ENCODE data around the gene OLIG3. TPM values are rescaled to one million over a fixed set of nuclear protein-coding genes. Genes with fewer than 3 reads are reported as not detected.

The OLIG3 gene
- total and polyA plus RNA-seq, 9 donors, result not detected

GRCh38 chr6:137489046-137490005 is 4.9 kb downstream of the OLIG3 start:
- no peaks in the 10 kb centered on the region for H3K9me3 ChIP-seq (replicated peaks; ENCODE audit: control insufficient read depth, low read depth, low read length)
- WGBS (ENCODE audit: insufficient coverage), result 5% methylated on average over 31 of the region's 47 CpGs
- H3K4me3 ChIP-seq (ENCODE audit: low read length), result no peak overlapping the region

GRCh38 chr6:137488150-137489045 is 5.8 kb downstream of the OLIG3 start:
- DNase-seq, result no peak
- Histone ChIP-seq H3K9me3 (replicated peaks; ENCODE audit: control insufficient read depth, low read depth, low read length) (no peaks in the 10 kb centered on the region), H3K27ac (ENCODE audit: low read length) (no peak overlapping the region), H3K27me3 (ENCODE audit: control insufficient read depth, insufficient read depth, low read length) (peaks cover 75% of the 10 kb centered on the region), H3K4me3 (ENCODE audit: low read length) (no peak overlapping the region), H3K4me1 (ENCODE audit: control insufficient read depth, insufficient read depth, low read length) (peaks cover 18% of the 10 kb centered on the region), H3K36me3 (ENCODE audit: control insufficient read depth, insufficient read depth, low read length) (no peaks in the 10 kb centered on the region)
- under 1% methylated on average over 71 of the region's 73 CpGs for WGBS (ENCODE audit: insufficient coverage)

More at GRCh38 chr6:137489046-137490005, 4.9 kb downstream of the OLIG3 start:
- no peak overlapping the region for H3K27ac ChIP-seq (ENCODE audit: low read length)
- H3K27me3 ChIP-seq (ENCODE audit: control insufficient read depth, insufficient read depth, low read length), result peaks cover 84% of the 10 kb centered on the region
- no peak for DNase-seq
- peaks cover 23% of the 10 kb centered on the region for H3K4me1 ChIP-seq (ENCODE audit: control insufficient read depth, insufficient read depth, low read length)
- H3K36me3 ChIP-seq (ENCODE audit: control insufficient read depth, insufficient read depth, low read length), result no peaks in the 10 kb centered on the region

- H3K4me1 ChIP-seq (ENCODE audit: control insufficient read depth, insufficient read depth, low read length), result peaks cover 15% of the 10 kb centered on the region
- H3K4me3 ChIP-seq (ENCODE audit: low read length), result no peak overlapping the region
- no peak overlapping the region for H3K27ac ChIP-seq (ENCODE audit: low read length)
- no peak for DNase-seq
- H3K9me3 ChIP-seq (replicated peaks; ENCODE audit: control insufficient read depth, low read depth, low read length), result no peaks in the 10 kb centered on the region
- peaks cover 71% of the 10 kb centered on the region for H3K27me3 ChIP-seq (ENCODE audit: control insufficient read depth, insufficient read depth, low read length)
- no peaks in the 10 kb centered on the region for H3K36me3 ChIP-seq (ENCODE audit: control insufficient read depth, insufficient read depth, low read length)
- 3% methylated on average over 11 of the region's 11 CpGs for WGBS (ENCODE audit: insufficient coverage)
These were observed 6.4 kb downstream of the OLIG3 start for GRCh38 chr6:137487869-137488149.

GRCh38 chr6:137487181-137487868 is 6.9 kb downstream of the OLIG3 start:
- no peak overlapping the region for H3K4me3 ChIP-seq (ENCODE audit: low read length)
- H3K36me3 ChIP-seq (ENCODE audit: control insufficient read depth, insufficient read depth, low read length), result no peaks in the 10 kb centered on the region
- 0% methylated on average over 11 of the region's 22 CpGs for WGBS (ENCODE audit: insufficient coverage)
- peaks cover 67% of the 10 kb centered on the region for H3K27me3 ChIP-seq (ENCODE audit: control insufficient read depth, insufficient read depth, low read length)
- peaks cover 15% of the 10 kb centered on the region for H3K4me1 ChIP-seq (ENCODE audit: control insufficient read depth, insufficient read depth, low read length)
- no peak for DNase-seq
- no peak overlapping the region for H3K27ac ChIP-seq (ENCODE audit: low read length)
- H3K9me3 ChIP-seq (replicated peaks; ENCODE audit: control insufficient read depth, low read depth, low read length), result no peaks in the 10 kb centered on the region

- 12% methylated on average over 4 of the region's 6 CpGs for WGBS (ENCODE audit: insufficient coverage)
- peaks cover 59% of the 10 kb centered on the region for H3K27me3 ChIP-seq (ENCODE audit: control insufficient read depth, insufficient read depth, low read length)
- no peak overlapping the region for H3K27ac ChIP-seq (ENCODE audit: low read length)
- H3K4me3 ChIP-seq (ENCODE audit: low read length), result no peak overlapping the region
- H3K9me3 ChIP-seq (replicated peaks; ENCODE audit: control insufficient read depth, low read depth, low read length), result no peaks in the 10 kb centered on the region
- no peak for DNase-seq
- H3K4me1 ChIP-seq (ENCODE audit: control insufficient read depth, insufficient read depth, low read length), result peaks cover 15% of the 10 kb centered on the region
- no peaks in the 10 kb centered on the region for H3K36me3 ChIP-seq (ENCODE audit: control insufficient read depth, insufficient read depth, low read length)
These were observed 7.8 kb downstream of the OLIG3 start for GRCh38 chr6:137486416-137486815.

- 44% methylated on average over 1 of the region's 3 CpGs for WGBS (ENCODE audit: insufficient coverage)
- H3K27me3 ChIP-seq (ENCODE audit: control insufficient read depth, insufficient read depth, low read length), result peaks cover 11% of the 10 kb centered on the region
- H3K27ac ChIP-seq (ENCODE audit: low read length), result no peak overlapping the region
- no peak overlapping the region for H3K4me3 ChIP-seq (ENCODE audit: low read length)
- no peak for DNase-seq
- no peaks in the 10 kb centered on the region for H3K9me3 ChIP-seq (replicated peaks; ENCODE audit: control insufficient read depth, low read depth, low read length)
- no peaks in the 10 kb centered on the region for H3K4me1 ChIP-seq (ENCODE audit: control insufficient read depth, insufficient read depth, low read length)
- no peaks in the 10 kb centered on the region for H3K36me3 ChIP-seq (ENCODE audit: control insufficient read depth, insufficient read depth, low read length)
These were observed 13.8 kb downstream of the OLIG3 start for GRCh38 chr6:137480431-137480830.

GRCh38 chr6:137475103-137475502 is 19.1 kb downstream of the OLIG3 start:
- no peaks in the 10 kb centered on the region for H3K4me1 ChIP-seq (ENCODE audit: control insufficient read depth, insufficient read depth, low read length)
- H3K4me3 ChIP-seq (ENCODE audit: low read length), result no peak overlapping the region
- no peak overlapping the region for H3K27ac ChIP-seq (ENCODE audit: low read length)
- no peaks in the 10 kb centered on the region for H3K9me3 ChIP-seq (replicated peaks; ENCODE audit: control insufficient read depth, low read depth, low read length)
- peaks cover 14% of the 10 kb centered on the region for H3K27me3 ChIP-seq (ENCODE audit: control insufficient read depth, insufficient read depth, low read length)
- WGBS (ENCODE audit: insufficient coverage), result no CpG with 5 or more reads among the region's 2 CpGs
- H3K36me3 ChIP-seq (ENCODE audit: control insufficient read depth, insufficient read depth, low read length), result no peaks in the 10 kb centered on the region
- no peak for DNase-seq

- no peak overlapping the region for H3K4me3 ChIP-seq (ENCODE audit: low read length)
- no peaks in the 10 kb centered on the region for H3K9me3 ChIP-seq (replicated peaks; ENCODE audit: control insufficient read depth, low read depth, low read length)
- H3K27me3 ChIP-seq (ENCODE audit: control insufficient read depth, insufficient read depth, low read length), result peaks cover 11% of the 10 kb centered on the region
- H3K4me1 ChIP-seq (ENCODE audit: control insufficient read depth, insufficient read depth, low read length), result no peaks in the 10 kb centered on the region
- DNase-seq, result no peak
- 83% methylated on average over 1 of the region's 3 CpGs for WGBS (ENCODE audit: insufficient coverage)
- no peak overlapping the region for H3K27ac ChIP-seq (ENCODE audit: low read length)
- H3K36me3 ChIP-seq (ENCODE audit: control insufficient read depth, insufficient read depth, low read length), result no peaks in the 10 kb centered on the region
These were observed 20.6 kb downstream of the OLIG3 start for GRCh38 chr6:137473598-137473997.

GRCh38 chr6:137472641-137473137 is 21.5 kb downstream of the OLIG3 start:
- DNase-seq, result no peak
- Histone ChIP-seq H3K4me3 (ENCODE audit: low read length) (no peak overlapping the region), H3K27me3 (ENCODE audit: control insufficient read depth, insufficient read depth, low read length) (peaks cover 11% of the 10 kb centered on the region), H3K36me3 (ENCODE audit: control insufficient read depth, insufficient read depth, low read length) (no peaks in the 10 kb centered on the region), H3K27ac (ENCODE audit: low read length) (no peak overlapping the region), H3K4me1 (ENCODE audit: control insufficient read depth, insufficient read depth, low read length) (no peaks in the 10 kb centered on the region), H3K9me3 (replicated peaks; ENCODE audit: control insufficient read depth, low read depth, low read length) (no peaks in the 10 kb centered on the region)
- WGBS (ENCODE audit: insufficient coverage), result no CpG with 5 or more reads among the region's 3 CpGs

Measured in muscle of leg (tissue), 11 donors.